T-helper 9 cell (primary cell): Measurements from ENCODE around the gene RSAD1.

Source experiments
- DNase-seq: peaks from one replicate; pipeline ENCODE4 v3.0.0-alpha.2; 2020

Gene RSAD1

DNA sequence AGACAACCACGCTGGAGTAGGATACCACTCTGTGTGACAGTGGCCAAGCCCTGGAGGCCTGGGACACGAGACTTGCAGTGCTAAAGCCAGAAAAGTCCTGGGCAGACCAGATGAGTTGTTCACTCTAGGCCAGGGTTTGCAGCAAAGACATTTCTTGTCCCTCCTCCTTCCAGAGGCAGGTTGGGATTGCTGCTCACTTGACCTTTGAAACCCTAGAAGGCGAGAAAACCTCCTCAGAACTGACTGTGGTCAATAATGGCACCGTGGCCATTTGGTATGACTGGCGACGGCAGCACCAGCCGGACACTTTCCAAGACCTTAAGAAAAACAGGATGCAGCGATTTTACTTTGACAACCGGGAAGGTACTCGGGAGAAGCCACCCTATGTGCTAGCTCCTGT, 44.1 kb downstream of the RSAD1 start:
- DNase-seq = no peak

DNA sequence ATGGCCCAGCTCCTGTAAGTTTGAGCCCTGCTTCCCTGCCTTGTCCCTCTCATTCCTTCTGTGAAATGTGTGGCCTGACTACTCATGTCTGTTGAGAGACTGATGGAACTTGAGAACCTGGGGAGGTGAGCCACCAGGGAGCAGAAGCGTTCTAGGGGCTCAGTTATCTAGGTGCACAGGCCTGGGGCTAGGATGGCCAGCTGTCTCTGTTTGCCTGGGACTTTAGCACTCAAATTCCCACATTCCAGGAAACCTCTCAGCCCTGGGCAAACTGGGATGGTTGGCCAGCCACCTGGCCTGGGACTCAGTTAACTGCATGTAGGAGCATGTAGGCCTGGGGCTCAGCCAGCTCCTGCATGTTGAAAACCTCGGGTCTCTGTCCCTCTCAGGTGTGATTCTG, 44.5 kb downstream of the RSAD1 start:
- no peak for DNase-seq

DNA sequence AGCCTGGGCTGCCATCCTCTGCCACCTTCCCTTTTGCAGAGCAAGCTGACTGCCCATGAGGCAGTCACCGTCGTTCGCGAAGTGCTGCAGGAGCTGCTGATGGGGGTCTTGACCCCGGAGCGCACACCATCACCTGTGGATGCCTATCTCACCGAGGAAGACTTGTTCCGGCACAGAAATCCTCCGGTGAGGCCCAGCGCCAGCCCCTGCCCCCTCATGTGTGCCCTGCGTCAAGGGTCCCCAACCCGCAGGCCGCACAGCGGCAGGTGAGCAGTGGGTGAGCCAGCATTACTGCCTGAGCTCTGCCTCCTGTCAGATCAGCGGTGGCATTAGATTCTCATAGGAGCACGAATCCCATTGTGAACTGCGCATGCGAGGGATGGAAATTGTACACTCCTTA, 46.2 kb downstream of the RSAD1 start:
- no peak for DNase-seq

DNA sequence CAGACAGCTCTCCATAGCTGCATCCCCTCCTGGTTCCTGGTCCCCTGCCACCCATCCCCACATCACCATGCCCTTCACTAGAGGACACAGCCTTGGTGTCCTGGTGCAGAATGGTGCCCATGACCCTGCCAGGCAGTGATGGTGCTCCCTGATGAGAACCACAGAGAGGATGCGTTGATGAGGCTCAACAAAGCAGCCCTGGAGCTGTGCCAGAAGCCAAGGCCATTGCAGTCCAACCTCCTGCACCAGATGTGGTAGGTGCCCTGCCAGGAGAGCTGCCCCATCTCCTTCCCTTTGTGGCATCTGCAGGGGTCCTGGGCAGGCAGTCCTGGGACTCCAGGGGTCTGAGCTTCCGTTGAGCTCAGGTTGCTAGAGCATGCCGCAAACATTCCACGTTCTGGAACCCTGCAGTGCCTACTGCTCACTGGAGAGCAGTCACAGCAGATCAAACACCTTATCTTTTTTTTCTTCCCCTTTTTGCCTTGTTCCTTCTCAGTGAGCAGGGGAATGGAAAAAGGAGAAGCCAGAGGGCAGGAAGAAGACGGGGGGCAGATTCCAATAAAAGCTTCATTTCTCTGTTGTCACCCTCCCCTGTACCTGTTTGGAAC, 48.6 kb downstream of the RSAD1 start:
- DNase-seq = no peak

DNA sequence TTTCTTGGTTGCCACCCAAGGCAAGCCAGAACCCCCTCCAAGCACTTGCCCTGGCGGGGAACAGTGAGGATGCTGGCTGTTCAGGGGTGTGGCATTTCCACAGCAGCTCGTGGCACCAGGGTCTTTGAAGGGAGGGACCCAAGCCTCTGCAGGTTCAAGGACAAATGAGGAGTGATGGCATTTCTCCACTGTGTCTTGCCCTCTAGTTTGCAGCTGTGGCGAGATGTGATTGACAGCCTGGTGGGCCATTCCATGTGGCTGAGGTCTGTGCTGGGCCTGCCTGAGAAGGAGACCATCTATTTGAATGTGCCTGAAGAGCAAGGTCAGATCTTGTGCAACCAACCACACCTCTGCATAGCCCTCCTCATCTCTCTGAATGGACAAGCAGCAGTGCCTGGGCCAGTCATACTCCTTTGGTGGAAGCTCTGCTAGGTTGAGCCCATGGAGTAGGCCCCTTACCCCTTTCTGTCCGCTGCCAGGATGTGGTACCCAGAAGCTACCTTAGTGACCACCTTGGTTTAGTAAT, 49.4 kb downstream of the RSAD1 start:
- no peak for DNase-seq

DNA sequence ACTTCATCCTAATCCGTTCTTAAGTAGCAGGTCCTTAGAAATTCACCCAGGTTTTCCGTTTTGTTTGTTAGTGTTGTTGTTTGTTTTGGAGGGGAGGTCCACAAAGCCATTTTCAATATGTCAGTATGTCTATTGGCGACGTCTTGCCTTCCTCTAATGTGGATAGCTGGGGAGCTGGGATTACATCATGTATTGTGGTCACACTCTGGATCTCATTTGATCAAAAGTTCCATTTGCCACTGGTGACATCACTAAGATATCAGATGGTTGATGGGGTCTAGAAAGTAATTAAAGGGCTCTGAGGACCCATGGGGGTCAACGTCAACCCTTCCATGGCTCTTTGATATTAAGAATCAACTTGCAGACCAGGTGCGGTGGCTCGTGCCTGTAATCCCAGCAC, 51.2 kb downstream of the RSAD1 start:
- no peak for DNase-seq

DNA sequence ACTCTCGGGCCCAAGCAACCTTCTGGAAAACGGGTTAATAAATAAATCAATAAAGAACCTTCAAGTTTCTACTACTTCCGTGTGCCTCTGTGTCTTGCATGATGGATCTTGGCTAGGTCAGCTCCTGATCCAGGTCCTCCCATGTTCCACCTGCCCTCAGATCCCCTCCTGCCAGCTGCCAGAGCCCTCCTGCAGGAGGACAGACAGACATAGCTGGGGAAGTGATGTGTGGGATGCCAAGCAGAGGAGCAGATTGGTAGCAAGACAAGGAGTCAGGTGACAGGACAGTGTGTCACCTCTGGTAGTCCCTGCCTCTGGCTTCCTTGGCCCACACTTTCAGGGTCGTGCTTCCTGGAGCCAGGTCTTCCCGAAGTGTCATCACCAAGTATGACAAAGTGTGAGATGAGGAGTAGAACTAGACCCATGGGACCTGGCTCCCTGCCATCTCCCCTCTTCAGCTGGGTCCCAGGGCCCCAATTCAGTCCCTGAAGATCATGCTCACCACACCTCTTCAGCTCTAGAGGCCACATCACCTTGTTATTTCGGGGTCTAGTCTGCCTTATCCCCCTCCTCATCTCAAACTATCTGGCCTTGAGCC, 52.9 kb downstream of the RSAD1 start:
- no peak for DNase-seq

DNA sequence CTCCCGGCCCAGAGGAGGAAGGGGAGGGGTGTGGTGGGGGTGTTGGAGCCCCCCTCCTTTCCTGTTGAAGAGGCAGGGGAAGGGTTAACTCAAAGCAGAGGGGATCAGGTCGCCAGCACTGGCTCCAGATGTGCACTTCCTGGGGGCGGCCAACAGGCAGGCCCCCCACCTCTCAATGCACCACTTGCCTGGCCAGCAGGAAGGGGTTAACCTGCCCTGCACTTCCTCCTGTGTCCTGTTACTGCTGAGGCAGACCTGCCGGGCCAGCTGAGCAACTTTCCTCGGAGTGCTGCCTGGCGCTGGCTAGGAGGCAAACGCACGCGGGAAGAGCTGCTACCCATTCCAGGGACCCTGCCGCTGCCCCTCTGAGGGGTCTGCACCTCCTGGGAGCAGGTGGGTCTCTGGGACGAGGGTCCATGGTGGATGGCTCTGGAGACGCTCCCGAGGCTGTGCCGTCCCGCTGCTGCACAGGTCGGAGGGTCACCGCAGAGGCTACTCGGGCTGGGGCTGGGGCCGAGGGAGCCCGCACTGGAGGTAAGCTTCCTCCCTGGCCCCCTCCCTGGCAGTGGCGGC, 53.9 kb downstream of the RSAD1 start, which contains the start of gene EPN3:
Gene EPN3 (plus strand): TSS at position 284 of the 573 bp plus-strand sequence. CDS start 3,822 bp downstream, outside the sequence.
- DNase-seq = no peak

DNA sequence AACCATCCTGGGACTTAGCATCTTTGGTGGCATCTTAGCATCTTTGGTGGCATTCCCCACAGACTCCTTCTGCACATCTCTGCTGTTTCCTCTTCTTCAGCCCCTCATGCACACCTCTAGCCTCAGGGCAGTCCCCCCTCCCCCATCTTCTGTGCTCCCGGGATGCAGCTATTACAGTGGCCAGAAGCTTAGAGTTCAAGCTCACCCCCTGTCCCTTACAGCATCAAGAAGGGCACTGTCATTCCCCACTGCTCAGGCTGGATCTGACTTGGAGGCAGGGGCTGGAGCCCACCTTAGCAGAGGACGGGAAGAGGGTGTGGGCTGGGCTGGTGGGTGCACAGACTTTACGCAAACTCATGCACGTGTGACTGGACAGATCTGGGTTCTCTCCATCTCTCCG, 54.5 kb downstream of the RSAD1 start:
- DNase-seq = no peak

DNA sequence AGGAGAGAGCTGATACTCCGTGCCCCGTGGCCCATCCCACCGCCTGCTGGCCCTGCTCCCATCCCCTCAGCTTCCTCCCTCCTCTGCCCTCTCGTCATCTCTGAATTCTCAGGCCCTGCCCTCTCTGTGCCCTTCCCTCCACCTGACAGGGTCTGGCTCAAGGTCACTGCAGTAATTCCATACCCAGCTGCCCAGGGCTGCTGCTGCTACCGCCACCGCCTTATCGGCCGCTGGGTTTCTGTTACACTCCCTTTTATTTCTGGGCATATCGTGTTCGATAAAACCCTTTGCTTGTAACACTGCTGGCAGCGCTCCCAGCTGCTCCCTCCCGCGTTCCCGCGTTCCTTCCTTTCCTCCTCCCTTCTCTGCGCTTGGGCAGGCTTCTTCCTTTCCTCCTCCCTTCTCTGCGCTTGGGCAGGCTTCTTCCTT, 55.1 kb downstream of the RSAD1 start:
- DNase-seq = no peak

DNA sequence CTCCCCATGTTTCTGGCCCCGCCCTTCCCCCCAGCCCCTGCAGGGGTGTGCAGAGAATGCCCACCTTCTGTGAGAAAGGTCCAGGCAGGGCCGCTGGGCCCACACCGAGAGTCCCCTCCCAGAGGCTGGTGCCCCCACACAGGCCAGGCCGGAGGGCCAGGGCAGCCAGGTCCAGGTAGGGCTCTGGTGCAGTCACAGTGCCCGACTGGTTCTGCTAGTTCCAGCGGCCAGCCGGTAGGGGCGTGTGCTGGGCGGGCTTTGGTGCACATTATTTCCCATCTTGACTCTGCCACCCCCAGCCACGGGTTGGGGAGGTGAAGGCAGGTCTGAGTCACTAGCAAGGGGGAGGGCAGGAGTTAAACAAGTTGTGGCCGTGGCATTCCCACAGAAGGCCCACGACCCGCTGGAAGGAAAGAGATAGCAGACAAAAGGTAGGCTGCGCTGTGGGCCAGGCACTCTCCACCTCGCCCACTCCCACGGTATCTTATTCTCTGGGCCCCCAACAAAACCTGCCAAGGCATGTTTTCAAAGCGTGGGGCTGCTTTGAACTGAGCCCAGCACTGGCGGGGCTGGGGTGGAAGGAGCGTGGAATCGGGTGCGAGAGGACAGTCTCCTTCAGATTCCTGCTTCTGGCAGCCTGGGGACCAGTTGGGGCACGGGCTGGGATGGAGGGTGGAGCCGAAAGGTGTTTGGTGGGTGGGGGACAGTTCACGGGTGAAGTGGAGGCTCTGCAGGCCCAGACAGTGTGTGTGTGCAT, 55.7 kb downstream of the RSAD1 start:
- no peak for DNase-seq

DNA sequence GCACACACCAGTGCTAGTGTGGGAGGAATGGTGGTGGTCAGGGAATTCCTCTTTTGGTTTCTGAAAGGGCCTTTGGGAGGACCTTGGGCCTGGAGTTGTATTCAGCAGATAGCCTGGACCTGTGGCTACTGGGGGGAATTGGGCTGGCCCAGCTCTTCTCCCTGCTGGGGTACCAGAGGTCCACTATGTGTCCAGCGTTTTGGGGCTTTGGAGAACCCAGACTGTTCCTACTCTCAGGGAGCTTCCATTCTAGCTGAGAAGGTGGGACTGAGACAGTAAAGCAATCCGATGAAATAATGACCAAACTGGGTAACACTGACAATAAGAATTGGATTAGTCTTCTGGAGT, 56.3 kb downstream of the RSAD1 start:
- DNase-seq = no peak

DNA sequence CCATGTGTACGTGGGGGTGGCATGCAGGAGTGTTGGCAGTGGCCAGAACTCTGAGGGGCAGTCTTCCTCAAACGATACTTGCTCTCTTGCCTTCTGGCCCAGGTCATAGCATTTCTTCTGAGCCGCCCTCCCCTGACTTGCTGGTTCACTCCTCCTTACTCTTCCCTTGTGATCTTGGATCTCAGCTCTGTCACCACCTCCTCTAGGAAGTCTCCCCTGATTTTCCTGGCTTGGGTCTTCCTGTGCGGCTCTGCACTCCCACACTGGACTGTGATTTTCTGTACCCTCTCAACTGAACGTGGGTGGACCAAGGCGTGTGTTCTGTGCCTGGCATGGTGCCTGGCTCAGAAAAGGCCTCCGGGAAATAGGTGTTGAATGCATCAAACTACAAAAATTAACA, 56.7 kb downstream of the RSAD1 start:
- no peak for DNase-seq
